Tibial nerve (tissue), 4 donors: Measurements from ENCODE around the gene STK16. TPM values are rescaled to one million over a fixed set of nuclear protein-coding genes. Genes with fewer than 3 reads are reported as not detected.

Source experiments
- DNase-seq, 2 donors: peaks; one replicate each; pipeline ENCODE4 v3.0.0-alpha.2; 2019; ENCODE audit warnings: low spot score in 2 of 2
- H3K27ac ChIP-seq, 4 donors: fragments of 200-600 bp; sonication (generic) in 3 of 4; one replicate each; pipeline ENCODE4 v1.5.1; 2017 to 2019; ENCODE audit warnings: mild to moderate bottlenecking in 1 of 4
- H3K27me3 ChIP-seq, 2 donors: fragments of 200-600 bp; sonication (generic) in 1 of 2; one replicate each; pipeline versions ENCODE4 v1.5.1 to v1.6.0; 2017 to 2019
- H3K36me3 ChIP-seq, 3 donors: fragments of 200-600 bp; sonication (generic); one replicate each; pipeline ENCODE4 v1.5.1; 2018 to 2019
- H3K4me1 ChIP-seq, 4 donors: fragments of 200-600 bp; sonication (generic) in 3 of 4; one replicate each; pipeline ENCODE4 v1.5.1; 2017 to 2019
- H3K4me3 ChIP-seq, 4 donors: fragments of 200-600 bp; sonication (generic) in 3 of 4; one replicate each; pipeline ENCODE4 v1.5.1; 2017 to 2019; ENCODE audit warnings: mild to moderate bottlenecking in 1 of 4, moderate library complexity in 1 of 4
- H3K9me3 ChIP-seq, 4 donors: fragments of 200-600 bp; sonication (generic) in 3 of 4; one replicate each; pipeline ENCODE4 v1.5.1; 2017 to 2019
- CTCF ChIP-seq, 5 experiments: fragments of 200-600 bp in 3 of 5; fragments of 450-650 bp in 2 of 5; sonication (generic) in 3 of 5; IDR thresholded peaks; one replicate each; pipeline ENCODE4 v1.5.1; 2016 to 2019; ENCODE audit warnings: antibody characterized with exemption in 5 of 5, mild to moderate bottlenecking in 3 of 5, moderate library complexity in 2 of 5
- EP300 ChIP-seq, 2 donors: sonication (generic); formaldehyde crosslinking; IDR thresholded peaks; one replicate each; pipeline ENCODE4 v1.6.1; 2017; ENCODE audit warnings: antibody characterized with exemption in 2 of 2, mild to moderate bottlenecking in 1 of 2
- POLR2A ChIP-seq, 2 donors: fragments of 450-650 bp; IDR thresholded peaks; one replicate each; pipeline ENCODE4 v1.6.1; 2017; ENCODE audit warnings: antibody characterized with exemption in 2 of 2, mild to moderate bottlenecking in 2 of 2, moderate library complexity in 2 of 2
- WGBS, 2 donors: methylation state at CpG; one replicate each; pipeline ENCODE4 v1.1.5; 2018; 5-methylcytosine and 5-hydroxymethylcytosine counted together
- total RNA-seq, 4 donors: library from RNA; depleted of rRNA; stranded (reverse); fragments of >200 nt; gene quantifications; one replicate each; pipeline ENCODE4 v1.1.0, GENCODE V29; 2016

STK16 gene
- total RNA-seq, 4 donors from 2014 or later, result 9.6 to 17.7 (median 15.3) TPM

GRCh38 chr2:219204425-219205164, 40.7 kb upstream of the STK16 start:
- no peak overlapping the region for H3K27ac ChIP-seq
- peaks cover 0 to 27% (median 12%) of the 10 kb centered on the region in 4 donors for H3K4me1 ChIP-seq
- peaks cover 0 to 18% (median 9%) of the 10 kb centered on the region in 3 donors for H3K36me3 ChIP-seq
- WGBS, 2 donors, result 86 to 89% methylated on average over 7 of the region's 7 CpGs
- DNase-seq, result peak in 1 of 2 donors; percentile 1
- H3K9me3 ChIP-seq, result no peaks in the 10 kb centered on the region
- no peak overlapping the region for H3K4me3 ChIP-seq
- TF ChIP-seq EP300 (IDR thresholded peaks at IDR 0.05) (no peak), POLR2A (IDR thresholded peaks at IDR 0.05) (no peak), CTCF (IDR thresholded peaks at IDR 0.05) (no peak)
- peaks cover 0 to 3% of the 10 kb centered on the region in 2 donors for H3K27me3 ChIP-seq

- no peak overlapping the region for H3K27ac ChIP-seq
- H3K36me3 ChIP-seq, result peaks cover 0 to 23% (median 9%) of the 10 kb centered on the region in 3 donors
- peaks cover 0 to 27% (median 12%) of the 10 kb centered on the region in 4 donors for H3K4me1 ChIP-seq
- no peaks in the 10 kb centered on the region for H3K27me3 ChIP-seq
- no peak for DNase-seq
- no peak overlapping the region for H3K4me3 ChIP-seq
- no peak for TF ChIP-seq EP300 (IDR thresholded peaks at IDR 0.05)
- TF ChIP-seq POLR2A (IDR thresholded peaks at IDR 0.05), result no peak
- no peak for TF ChIP-seq CTCF (IDR thresholded peaks at IDR 0.05)
- H3K9me3 ChIP-seq, result no peaks in the 10 kb centered on the region
- 82 to 85% methylated on average over 5 of the region's 5 CpGs for WGBS, 2 donors
These were observed 40.1 kb upstream of the STK16 start for GRCh38 chr2:219205165-219205538.

- Histone ChIP-seq H3K27ac (peak overlapping the region; percentile 97 to 99 (median 98)), H3K27me3 (no peaks in the 10 kb centered on the region), H3K4me1 (peaks cover 0 to 23% (median 12%) of the 10 kb centered on the region in 4 donors), H3K9me3 (no peaks in the 10 kb centered on the region), H3K4me3 (peak overlapping the region; percentile 68 to 82 (median 76)), H3K36me3 (peaks cover 0 to 31% (median 9%) of the 10 kb centered on the region in 3 donors)
- TF ChIP-seq EP300 (IDR thresholded peaks at IDR 0.05) (no peak), CTCF (IDR thresholded peaks at IDR 0.05) (no peak), POLR2A (IDR thresholded peaks at IDR 0.05) (no peak)
- DNase-seq, result no peak
- 18 to 28% methylated on average over 7 of the region's 7 CpGs for WGBS, 2 donors
These were observed 39.3 kb upstream of the STK16 start for GRCh38 chr2:219205981-219206327.

GRCh38 chr2:219206328-219207133, 38.7 kb upstream of the STK16 start, which contains the start of gene ZFAND2B:
Gene ZFAND2B (plus strand): TSS chr2:219206782. CDS start chr2:219206988, 206 bp downstream.
- Histone ChIP-seq H3K4me3 (peak within 1 kb of the TSS; percentile 68 to 82 (median 76)), H3K36me3 (peaks cover 0 to 37% (median 9%) of the 10 kb centered on the region in 3 donors), H3K27me3 (no peaks in the 10 kb centered on the region), H3K9me3 (no peaks in the 10 kb centered on the region), H3K4me1 (peaks cover 0 to 23% (median 12%) of the 10 kb centered on the region in 4 donors), H3K27ac (peak within 1 kb of the TSS; percentile 97 to 99 (median 98))
- peak; percentile 90 to 93 for DNase-seq
- TF ChIP-seq CTCF (IDR thresholded peaks at IDR 0.05), result peak in 2 of 5 experiments; percentile 65 to 68
- TF ChIP-seq EP300 (IDR thresholded peaks at IDR 0.05), result peak in 1 of 2 donors; percentile 99
- TF ChIP-seq POLR2A (IDR thresholded peaks at IDR 0.05), result peak; percentile 95 to 99
- WGBS, 2 donors, result 1 to 2% methylated on average over 25 to 40 of the region's 76 CpGs
